HG03108 (cell line): ENCODE results near the gene RAB11FIP3.

ENCODE experiments used
- ATAC-seq: cut with Tn5 transposase; IDR thresholded peaks from one replicate; pipeline ENCODE4 v1.9.1; 2021; ENCODE audit warnings: moderate library complexity; ENCODE audit not compliant: unreplicated experiment

Gene RAB11FIP3

GRCh38 chr16:551210-551609 is 125.8 kb downstream of the RAB11FIP3 start:
- ATAC-seq, result no peak

- no peak for ATAC-seq
These were observed 126.7 kb downstream of the RAB11FIP3 start for GRCh38 chr16:552171-552570.

GRCh38 chr16:553601-554296 is 128.3 kb downstream of the RAB11FIP3 start:
- ATAC-seq, result no peak

GRCh38 chr16:554297-554621 is 128.8 kb downstream of the RAB11FIP3 start:
- no peak for ATAC-seq

GRCh38 chr16:554640-555365 is 129.4 kb downstream of the RAB11FIP3 start:
- no peak for ATAC-seq

- no peak for ATAC-seq
These were observed 130.4 kb downstream of the RAB11FIP3 start for GRCh38 chr16:555528-556473.

- ATAC-seq, result no peak
These were observed 131.2 kb downstream of the RAB11FIP3 start for GRCh38 chr16:556474-557173.

- no peak for ATAC-seq
These were observed 132.2 kb downstream of the RAB11FIP3 start for GRCh38 chr16:557463-558297.

GRCh38 chr16:558298-559020 is 133.0 kb downstream of the RAB11FIP3 start:
- ATAC-seq, result no peak

GRCh38 chr16:559021-559380 is 133.6 kb downstream of the RAB11FIP3 start:
- ATAC-seq, result no peak

GRCh38 chr16:559411-560203 is 134.2 kb downstream of the RAB11FIP3 start:
- no peak for ATAC-seq

- ATAC-seq, result no peak
These were observed 134.8 kb downstream of the RAB11FIP3 start, which contains the start of gene PRR35 for GRCh38 chr16:560204-560700. Gene PRR35, plus strand, starts transcription at chr16:560394. Its CDS starts 2,901 bp downstream, at chr16:563295.

- no peak for ATAC-seq
These were observed 135.4 kb downstream of the RAB11FIP3 start for GRCh38 chr16:560701-561412.

GRCh38 chr16:561413-561794 is 136.0 kb downstream of the RAB11FIP3 start:
- ATAC-seq, result no peak

GRCh38 chr16:561957-562938 is 136.8 kb downstream of the RAB11FIP3 start:
- no peak for ATAC-seq

- no peak for ATAC-seq
These were observed 137.7 kb downstream of the RAB11FIP3 start for GRCh38 chr16:563072-563644.
